Amniotic stem cell (primary cell): Measurements from ENCODE around the gene ACTRT3.

Source experiments
- DNase-seq: peaks from one replicate; lab custom pipeline; 2025; lab: John Stamatoyannopoulos, UW

Gene ACTRT3

GRCh38 chr3:169769287-169770181 lies at the start of gene ACTRT3:
TSS of gene ACTRT3 (minus strand) at chr3:169769561. CDS start at chr3:169769520, 41 bp downstream.
- DNase-seq: no peak

GRCh38 chr3:169818316-169818715 lies 49.0 kb upstream of the ACTRT3 start:
- DNase-seq: no peak

GRCh38 chr3:169815590-169816150 lies 46.3 kb upstream of the ACTRT3 start:
- no peak for DNase-seq

- DNase-seq: no peak
Observed at GRCh38 chr3:169813757-169814517, 44.6 kb upstream of the ACTRT3 start.

- no peak for DNase-seq
Observed at GRCh38 chr3:169813278-169813677, 43.9 kb upstream of the ACTRT3 start.

GRCh38 chr3:169812332-169813235 lies 43.2 kb upstream of the ACTRT3 start, which contains the start of the genes LRRC34 and LRRIQ4:
TSS of gene LRRC34 (minus strand) at chr3:169812904. CDS start at chr3:169812548, 356 bp downstream.
TSS of gene LRRIQ4 (plus strand) at chr3:169812870. CDS start at chr3:169821922, 9,052 bp downstream.
- DNase-seq: peak; percentile 19

GRCh38 chr3:169811631-169812331 lies 42.4 kb upstream of the ACTRT3 start:
- peak; percentile 74 for DNase-seq

- no peak for DNase-seq
Observed at GRCh38 chr3:169809230-169809795, 40.0 kb upstream of the ACTRT3 start.

- DNase-seq: no peak
Observed at GRCh38 chr3:169804681-169805080, 35.3 kb upstream of the ACTRT3 start.

GRCh38 chr3:169792359-169792758 lies 23.0 kb upstream of the ACTRT3 start:
- DNase-seq: no peak

GRCh38 chr3:169790687-169791429 lies 21.5 kb upstream of the ACTRT3 start:
- no peak for DNase-seq

- no peak for DNase-seq
Observed at GRCh38 chr3:169790219-169790618, 20.9 kb upstream of the ACTRT3 start.

- no peak for DNase-seq
Observed at GRCh38 chr3:169787791-169788190, 18.4 kb upstream of the ACTRT3 start.

- DNase-seq: no peak
Observed at GRCh38 chr3:169787120-169787519, 17.8 kb upstream of the ACTRT3 start.

- DNase-seq: no peak
Observed at GRCh38 chr3:169781209-169781855, 12.0 kb upstream of the ACTRT3 start.

- DNase-seq: no peak
Observed at GRCh38 chr3:169780742-169781141, 11.4 kb upstream of the ACTRT3 start.

GRCh38 chr3:169777822-169778221 lies 8.5 kb upstream of the ACTRT3 start:
- DNase-seq: no peak

- DNase-seq: no peak
Observed at GRCh38 chr3:169774186-169774585, 4.8 kb upstream of the ACTRT3 start.
